GM12865 (cell line): ENCODE results near the gene ARRDC1.

Source experiments
- DNase-seq: peaks from one replicate; pipeline ENCODE4 v3.0.0; 2010; ENCODE audit warnings: low read depth
- H3K4me3 ChIP-seq: 2 replicates; pipeline ENCODE4 v1.5.1; 2011; ENCODE audit warnings: mild to moderate bottlenecking, low read depth, low read length, control low read depth
- CTCF ChIP-seq: IDR thresholded peaks from 2 replicates; pipeline ENCODE4 v1.5.1; 2011; ENCODE audit warnings: low read length, control low read depth, low read depth, inconsistent platforms; ENCODE audit not compliant: insufficient read depth; ENCODE audit errors: missing control alignments

ARRDC1 gene

DNA sequence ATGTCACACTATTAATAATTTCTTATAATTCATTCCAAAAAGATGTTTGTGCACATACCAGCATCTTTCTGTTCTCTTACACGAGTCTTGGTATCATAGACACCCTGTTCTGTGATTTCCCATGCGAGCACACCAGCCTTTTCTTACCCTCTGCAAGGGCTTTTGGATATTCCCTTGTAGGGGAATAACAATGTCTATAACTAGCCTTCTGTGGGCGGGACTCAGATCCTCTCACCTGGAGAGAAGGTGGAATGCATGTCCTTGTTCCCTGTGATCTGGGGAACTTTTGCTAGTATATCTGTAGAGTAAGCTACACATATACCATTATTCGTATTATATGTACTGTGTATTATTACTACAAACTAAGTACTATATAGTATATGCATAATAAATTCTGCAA lies 58.1 kb downstream of the ARRDC1 start:
- H3K4me3 ChIP-seq, result no peak overlapping the region

GRCh38 chr9:137664676-137665075 lies 59.2 kb downstream of the ARRDC1 start:
- no peak for DNase-seq
- no peak for TF ChIP-seq CTCF
- no peak overlapping the region for H3K4me3 ChIP-seq

More for the DNA sequence above, 58.1 kb downstream of the ARRDC1 start:
- no peak for DNase-seq
- no peak for TF ChIP-seq CTCF
